Measurements from ENCODE around the gene FER1L5. TPM values are rescaled to one million over a fixed set of nuclear protein-coding genes. Genes with fewer than 3 reads are reported as not detected.
"Not testable (repeated sequence)": the region's sequence is repeated elsewhere in the genome, so short reads cannot be mapped to it uniquely, and the experiment has no call there.

Gene FER1L5
- total RNA-seq, 1 donor, result 0.86 TPM

- no peak overlapping the region for H3K4me3 ChIP-seq (ENCODE audit: low read depth, low read length)
- no peak for TF ChIP-seq CTCF (IDR thresholded peaks at IDR 0.05; ENCODE audit: insufficient read depth, low read depth, low read length)
- DNase-seq (ENCODE audit: low read depth), result no peak
Measured at GRCh38 chr2:96663177-96663576, 20.6 kb downstream of the FER1L5 start.

DNA sequence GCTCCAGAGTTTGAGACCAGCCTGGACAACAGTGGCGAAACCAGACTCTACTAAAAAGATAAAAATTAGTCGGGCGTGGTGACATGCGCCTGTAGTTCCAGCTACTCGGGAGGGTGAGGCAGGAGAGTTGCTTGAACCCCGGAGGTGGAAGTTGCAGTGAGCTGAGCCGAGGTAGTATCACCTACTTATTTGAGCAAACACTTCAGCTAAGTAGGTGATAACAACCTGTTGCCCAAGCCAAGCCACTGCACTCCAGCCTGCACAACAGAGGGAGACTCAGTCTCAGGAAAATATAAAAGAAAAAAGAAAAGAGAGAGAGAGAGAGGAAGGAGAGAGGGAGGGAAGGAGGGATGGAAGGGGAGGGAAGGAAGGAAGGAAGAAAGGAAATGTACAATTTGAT is 21.3 kb downstream of the FER1L5 start:
- TF ChIP-seq CTCF (IDR thresholded peaks at IDR 0.05; ENCODE audit: insufficient read depth, low read depth, low read length), result no peak

DNA sequence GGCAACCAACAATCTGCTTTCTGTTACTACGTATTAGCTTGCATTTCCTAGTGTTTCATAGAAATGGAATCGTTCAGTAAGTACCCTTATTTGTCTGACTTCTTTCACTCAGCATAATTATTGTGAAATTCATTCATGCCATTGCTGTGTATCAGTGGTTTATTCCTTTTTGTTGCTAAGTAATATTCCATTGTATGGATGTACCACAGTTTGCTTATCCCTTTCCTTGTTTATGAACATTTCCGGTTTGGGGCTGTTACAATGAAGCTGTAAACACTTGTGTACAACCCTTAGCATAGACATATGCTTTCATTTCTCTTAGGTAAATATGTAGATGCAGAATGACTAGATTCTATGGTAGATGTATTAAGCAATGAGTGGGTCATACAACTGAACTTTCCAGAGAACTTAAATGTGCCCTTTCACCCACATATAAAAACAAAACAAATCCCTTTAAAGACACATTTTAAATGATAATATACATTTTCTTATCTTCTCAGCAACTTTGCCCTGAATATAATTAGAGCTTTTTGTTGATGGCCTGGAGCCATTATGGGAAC is 21.9 kb downstream of the FER1L5 start:
- DNase-seq (ENCODE audit: low read depth), result peak; percentile 22
- no peak for TF ChIP-seq CTCF (IDR thresholded peaks at IDR 0.05; ENCODE audit: insufficient read depth, low read depth, low read length)

More for the DNA sequence above, 21.3 kb downstream of the FER1L5 start:
- no peak overlapping the region for H3K4me3 ChIP-seq (ENCODE audit: low read depth, low read length)
- DNase-seq (ENCODE audit: low read depth), result no peak

GRCh38 chr2:96665083-96665569 is 22.6 kb downstream of the FER1L5 start:
- H3K4me3 ChIP-seq (ENCODE audit: low read depth, low read length), result no peak overlapping the region
- no peak for TF ChIP-seq CTCF (IDR thresholded peaks at IDR 0.05; ENCODE audit: insufficient read depth, low read depth, low read length)
- DNase-seq (ENCODE audit: low read depth), result peak; percentile 99

More for the DNA sequence above, 21.9 kb downstream of the FER1L5 start:
- H3K4me3 ChIP-seq (ENCODE audit: low read depth, low read length), result no peak overlapping the region

DNA sequence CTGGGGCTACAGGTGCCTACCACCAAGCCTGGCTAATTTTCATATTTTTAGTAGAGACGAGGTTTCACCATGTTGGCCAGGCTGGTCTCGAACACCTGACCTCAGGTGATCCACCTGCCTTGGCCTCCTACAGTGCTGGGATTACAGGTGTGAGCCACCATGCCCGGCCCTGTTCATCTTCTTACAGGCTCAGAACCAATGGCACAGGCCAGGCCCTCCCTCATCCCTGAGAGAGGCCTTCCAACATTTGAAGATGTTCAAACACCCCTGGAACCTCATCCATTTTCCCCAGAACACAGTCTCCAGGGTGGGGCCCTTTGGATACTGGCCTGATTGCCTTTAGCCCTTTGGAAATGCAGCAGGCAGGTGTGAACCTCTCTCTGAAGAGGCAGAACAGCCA is 23.2 kb downstream of the FER1L5 start:
- not testable (repeated sequence) for DNase-seq (ENCODE audit: low read depth); H3K4me3 ChIP-seq (ENCODE audit: low read depth, low read length)

GRCh38 chr2:96668771-96669170 is 26.2 kb downstream of the FER1L5 start:
- TF ChIP-seq CTCF (IDR thresholded peaks at IDR 0.05; ENCODE audit: insufficient read depth, low read depth, low read length), result no peak
- no peak overlapping the region for H3K4me3 ChIP-seq (ENCODE audit: low read depth, low read length)
- DNase-seq (ENCODE audit: low read depth), result no peak

- no peak for TF ChIP-seq CTCF (IDR thresholded peaks at IDR 0.05; ENCODE audit: insufficient read depth, low read depth, low read length)
- H3K4me3 ChIP-seq (ENCODE audit: low read depth, low read length), result no peak overlapping the region
- DNase-seq (ENCODE audit: low read depth), result no peak
Measured at GRCh38 chr2:96669539-96670215, 27.1 kb downstream of the FER1L5 start.

Data from fibroblast of villous mesenchyme (primary cell).